Loucy (cell line): ENCODE measurements around the gene MBD6.
"Not testable (repeated sequence)": the region's sequence is repeated elsewhere in the genome, so short reads cannot be mapped to it uniquely, and the experiment has no call there.

Experiments used
- H2AFZ ChIP-seq: fragments of 200-600 bp; sonication (generic); 2 replicates; pipeline ENCODE4 v1.6.0; 2016; ENCODE audit warnings: antibody characterized with exemption, mild to moderate bottlenecking, low read length, moderate library complexity
- H3F3A ChIP-seq: fragments of 200-600 bp; 2 replicates; pipeline ENCODE4 v1.6.0; 2016; ENCODE audit warnings: antibody characterized with exemption, low read depth, mild to moderate bottlenecking
- H3K27me3 ChIP-seq: fragments of 200-600 bp; sonication (generic); 2 replicates; pipeline ENCODE4 v1.6.1; 2014; ENCODE audit warnings: low read length, mild to moderate bottlenecking; ENCODE audit not compliant: insufficient read depth, poor library complexity, severe bottlenecking
- H3K36me3 ChIP-seq: fragments of 200-600 bp; sonication (generic); 2 replicates; pipeline ENCODE4 v1.6.1; 2016; ENCODE audit warnings: low read length; ENCODE audit not compliant: insufficient read depth
- H3K4me1 ChIP-seq: fragments of 200-600 bp; sonication (generic); 2 replicates; pipeline ENCODE4 v1.5.1; 2014; ENCODE audit warnings: low read length, mild to moderate bottlenecking; ENCODE audit not compliant: insufficient read depth, poor library complexity, severe bottlenecking
- H3K4me2 ChIP-seq: fragments of 200-600 bp; sonication (generic); 2 replicates; pipeline ENCODE4 v1.6.0; 2014; ENCODE audit warnings: antibody characterized with exemption, low read length, low read depth, mild to moderate bottlenecking; ENCODE audit not compliant: poor library complexity, severe bottlenecking
- H3K4me3 ChIP-seq: fragments of 200-600 bp; sonication (generic); 2 replicates; pipeline ENCODE4 v1.5.1; 2014; ENCODE audit warnings: low read length, mild to moderate bottlenecking, mixed read lengths; ENCODE audit not compliant: poor library complexity, severe bottlenecking
- H3K79me2 ChIP-seq: fragments of 200-600 bp; sonication (generic); 2 replicates; pipeline ENCODE4 v1.6.1; 2014; ENCODE audit warnings: low read length; ENCODE audit not compliant: insufficient read depth
- H3K9ac ChIP-seq: fragments of 200-600 bp; sonication (generic); 2 replicates; pipeline ENCODE4 v1.6.0; 2014; ENCODE audit warnings: mild to moderate bottlenecking, low read depth, low read length, moderate library complexity; ENCODE audit not compliant: poor library complexity, severe bottlenecking
- H3K9me2 ChIP-seq: fragments of 200-600 bp; sonication (generic); replicated peaks from 2 replicates; pipeline ENCODE4 v1.6.1; 2016; ENCODE audit warnings: low read depth, low read length, mixed read lengths
- H3K9me3 ChIP-seq: fragments of 200-600 bp; sonication (generic); 2 replicates; pipeline ENCODE4 v1.6.1; 2014; ENCODE audit warnings: mild to moderate bottlenecking, antibody characterized with exemption, low read length, low read depth; ENCODE audit not compliant: insufficient read depth
- H4K20me1 ChIP-seq: fragments of 200-600 bp; sonication (generic); 2 replicates; pipeline ENCODE4 v1.6.0; 2014; ENCODE audit warnings: antibody characterized with exemption, low read length, mild to moderate bottlenecking; ENCODE audit not compliant: insufficient read depth, poor library complexity, severe bottlenecking
- EZH2phosphoT487 ChIP-seq: fragments of 200-600 bp; IDR thresholded peaks from 2 replicates; pipeline ENCODE4 v1.6.1; 2018; ENCODE audit warnings: antibody characterized with exemption, mild to moderate bottlenecking, moderate library complexity, borderline replicate concordance
- TF ChIP-seq, protein P1 (sequence below): fragments of 200-600 bp; sonication (generic); conservative IDR thresholded peaks from 2 replicates; pipeline ENCODE4 v1.5.1; 2014; ENCODE audit warnings: mild to moderate bottlenecking, antibody characterized with exemption, low read length

The MBD6 gene

GRCh38 chr12:57498571-57498970 lies 24.1 kb upstream of the MBD6 start:
- Histone ChIP-seq H3K27me3 (no peaks in the 10 kb centered on the region), H3F3A (no peaks in the 10 kb centered on the region), H3K4me3 (no peak overlapping the region), H3K9me2 (no peaks in the 10 kb centered on the region), H3K9ac (no peak overlapping the region), H2AFZ (no peak overlapping the region), H4K20me1 (peaks cover 4% of the 10 kb centered on the region), H3K79me2 (no peaks in the 10 kb centered on the region), H3K4me1 (no peaks in the 10 kb centered on the region), H3K36me3 (peaks cover 52% of the 10 kb centered on the region; the same call in 1 of the 2 replicates), H3K4me2 (no peak overlapping the region), H3K9me3 (no peaks in the 10 kb centered on the region)
- TF ChIP-seq, protein P1, sequence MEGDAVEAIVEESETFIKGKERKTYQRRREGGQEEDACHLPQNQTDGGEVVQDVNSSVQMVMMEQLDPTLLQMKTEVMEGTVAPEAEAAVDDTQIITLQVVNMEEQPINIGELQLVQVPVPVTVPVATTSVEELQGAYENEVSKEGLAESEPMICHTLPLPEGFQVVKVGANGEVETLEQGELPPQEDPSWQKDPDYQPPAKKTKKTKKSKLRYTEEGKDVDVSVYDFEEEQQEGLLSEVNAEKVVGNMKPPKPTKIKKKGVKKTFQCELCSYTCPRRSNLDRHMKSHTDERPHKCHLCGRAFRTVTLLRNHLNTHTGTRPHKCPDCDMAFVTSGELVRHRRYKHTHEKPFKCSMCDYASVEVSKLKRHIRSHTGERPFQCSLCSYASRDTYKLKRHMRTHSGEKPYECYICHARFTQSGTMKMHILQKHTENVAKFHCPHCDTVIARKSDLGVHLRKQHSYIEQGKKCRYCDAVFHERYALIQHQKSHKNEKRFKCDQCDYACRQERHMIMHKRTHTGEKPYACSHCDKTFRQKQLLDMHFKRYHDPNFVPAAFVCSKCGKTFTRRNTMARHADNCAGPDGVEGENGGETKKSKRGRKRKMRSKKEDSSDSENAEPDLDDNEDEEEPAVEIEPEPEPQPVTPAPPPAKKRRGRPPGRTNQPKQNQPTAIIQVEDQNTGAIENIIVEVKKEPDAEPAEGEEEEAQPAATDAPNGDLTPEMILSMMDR = no peak
- TF ChIP-seq EZH2phosphoT487 = no peak

DNA sequence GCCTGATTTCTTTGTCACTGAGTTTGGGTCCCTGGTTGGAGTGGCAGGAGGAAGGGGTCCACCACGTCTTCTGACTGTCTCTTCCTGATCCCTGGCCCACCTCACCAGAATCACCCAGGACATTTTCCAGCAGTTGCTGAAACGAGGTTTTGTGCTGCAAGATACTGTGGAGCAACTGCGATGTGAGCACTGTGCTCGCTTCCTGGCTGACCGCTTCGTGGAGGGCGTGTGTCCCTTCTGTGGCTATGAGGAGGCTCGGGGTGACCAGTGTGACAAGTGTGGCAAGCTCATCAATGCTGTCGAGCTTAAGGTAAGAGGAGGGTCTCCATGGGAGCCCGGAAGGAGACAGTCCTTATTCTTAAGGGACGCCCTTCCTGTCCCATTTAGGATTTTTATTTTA lies 22.4 kb upstream of the MBD6 start:
- Histone ChIP-seq H3K9me3 (no peaks in the 10 kb centered on the region), H2AFZ (no peak overlapping the region), H3F3A (no peaks in the 10 kb centered on the region), H3K27me3 (no peaks in the 10 kb centered on the region), H3K9ac (no peak overlapping the region), H3K4me2 (no peak overlapping the region), H3K4me1 (no peaks in the 10 kb centered on the region), H3K79me2 (no peaks in the 10 kb centered on the region), H4K20me1 (peaks cover 4% of the 10 kb centered on the region), H3K36me3 (peaks cover 67% of the 10 kb centered on the region; the same call in 1 of the 2 replicates), H3K4me3 (no peak overlapping the region), H3K9me2 (no peaks in the 10 kb centered on the region)
- TF ChIP-seq, protein P1 = no peak
- no peak for TF ChIP-seq EZH2phosphoT487

DNA sequence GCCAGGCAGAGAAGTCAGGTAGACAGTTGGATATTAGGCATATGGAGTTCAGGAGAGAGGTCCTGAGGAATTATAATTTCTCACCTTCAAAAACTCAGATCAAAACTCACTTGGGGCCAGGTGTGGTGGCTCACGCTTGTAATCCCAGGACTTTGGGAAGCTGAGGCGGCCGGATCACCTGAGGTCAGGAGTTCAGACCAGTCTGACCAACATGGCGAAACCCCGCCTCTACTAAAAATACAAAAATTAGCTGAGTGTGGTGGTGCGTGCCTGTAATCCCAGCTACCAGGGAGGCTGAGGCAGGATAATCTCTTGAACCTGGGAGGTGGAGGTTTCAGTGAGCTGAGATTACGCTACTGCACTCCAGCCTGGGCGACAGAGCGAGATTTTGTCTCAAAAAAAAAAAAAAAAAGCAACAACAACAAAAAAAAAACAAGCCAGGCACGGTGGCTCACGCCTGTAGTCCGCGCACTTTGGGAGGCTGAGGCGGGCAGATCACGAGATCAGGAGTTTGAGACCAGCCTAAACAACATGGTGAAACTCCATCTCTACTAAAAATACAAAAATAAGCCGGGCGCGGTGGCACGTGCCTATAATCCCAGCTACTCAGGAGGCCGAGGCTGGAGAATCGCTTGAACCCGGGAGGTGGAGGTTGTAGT lies 20.2 kb upstream of the MBD6 start:
- H3K4me2 ChIP-seq, H3K9me3 ChIP-seq, H3K4me1 ChIP-seq, H3K79me2 ChIP-seq, H3K9ac ChIP-seq, H4K20me1 ChIP-seq, H2AFZ ChIP-seq, H3K27me3 ChIP-seq, H3F3A ChIP-seq, H3K4me3 ChIP-seq, H3K9me2 ChIP-seq: not testable (repeated sequence)
- H3K36me3 ChIP-seq = peaks cover 65% of the 10 kb centered on the region; the same call in 1 of the 2 replicates

DNA sequence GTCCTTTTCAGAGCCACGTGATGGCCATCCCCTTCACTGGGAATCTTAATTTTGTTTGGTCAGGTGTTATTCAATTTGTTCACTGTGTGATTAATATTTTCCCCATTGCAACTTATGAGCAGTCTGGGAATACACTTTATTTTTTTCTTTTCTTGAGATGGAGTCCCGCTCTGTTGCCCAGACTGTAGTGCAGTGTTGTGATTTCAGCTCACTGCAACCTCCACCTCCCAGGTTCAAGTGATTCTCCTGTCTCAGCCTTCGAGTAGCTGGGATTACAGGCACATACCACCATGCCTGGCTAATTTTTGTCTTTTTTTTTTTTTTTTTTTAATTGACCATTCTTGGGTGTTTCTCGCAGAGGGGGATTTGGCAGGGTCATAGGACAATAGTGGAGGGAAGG lies 16.1 kb upstream of the MBD6 start:
- H3K4me1 ChIP-seq, H4K20me1 ChIP-seq, H3K27me3 ChIP-seq, H3K4me2 ChIP-seq, H3K79me2 ChIP-seq, H3K9me3 ChIP-seq, H3K9ac ChIP-seq, H3F3A ChIP-seq, H3K4me3 ChIP-seq, H2AFZ ChIP-seq, H3K9me2 ChIP-seq: not testable (repeated sequence)
- H3K36me3 ChIP-seq = peaks cover 60% of the 10 kb centered on the region

DNA sequence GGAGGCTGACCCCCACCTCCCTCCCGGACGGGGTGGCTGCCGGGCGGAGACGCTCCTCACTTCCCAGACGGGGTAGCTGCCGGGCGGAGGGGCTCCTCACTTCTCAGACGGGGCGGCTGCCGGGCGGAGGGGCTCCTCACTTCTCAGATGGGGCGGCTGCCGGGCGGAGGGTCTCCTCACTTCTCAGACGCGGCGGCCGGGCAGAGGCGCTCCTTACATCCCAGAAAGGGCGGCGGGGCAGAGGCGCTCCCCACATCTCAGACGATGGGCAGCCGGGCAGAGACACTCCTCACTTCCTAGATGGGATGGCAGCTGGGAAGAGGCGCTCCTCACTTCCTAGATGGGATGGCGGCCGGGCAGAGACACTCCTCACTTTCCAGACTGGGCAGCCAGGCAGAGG lies 14.8 kb upstream of the MBD6 start:
- not testable (repeated sequence) for H3K79me2 ChIP-seq, H3K9ac ChIP-seq, H3F3A ChIP-seq, H3K9me3 ChIP-seq, H4K20me1 ChIP-seq, H3K9me2 ChIP-seq, H2AFZ ChIP-seq, H3K4me3 ChIP-seq, H3K4me2 ChIP-seq, H3K27me3 ChIP-seq, H3K4me1 ChIP-seq
- peaks cover 71% of the 10 kb centered on the region for H3K36me3 ChIP-seq
